ENCODE results near the gene TPM4.

The TPM4 gene

GRCh38 chr19:16040642-16041041 is 35.7 kb upstream of the TPM4 start:
- DNase-seq (ENCODE audit: low read depth, low spot score): no peak

GRCh38 chr19:16041299-16041990 is 34.9 kb upstream of the TPM4 start:
- H3K4me3 ChIP-seq (ENCODE audit: low read length): peak overlapping the region; percentile 37
- DNase-seq (ENCODE audit: low read depth, low spot score): peak; percentile 34

More at GRCh38 chr19:16040642-16041041, 35.7 kb upstream of the TPM4 start:
- no peak overlapping the region for H3K4me3 ChIP-seq (ENCODE audit: low read length)

GRCh38 chr19:16041991-16042386 is 34.3 kb upstream of the TPM4 start:
- H3K4me3 ChIP-seq (ENCODE audit: low read length): peak overlapping the region; percentile 37
- no peak for DNase-seq (ENCODE audit: low read depth, low spot score)

GRCh38 chr19:16042533-16043085 is 33.7 kb upstream of the TPM4 start:
- H3K4me3 ChIP-seq (ENCODE audit: low read length): no peak overlapping the region
- no peak for DNase-seq (ENCODE audit: low read depth, low spot score)

- H3K4me3 ChIP-seq (ENCODE audit: low read length): no peak overlapping the region
- DNase-seq (ENCODE audit: low read depth, low spot score): no peak
Observed at GRCh38 chr19:16043156-16043757, 33.0 kb upstream of the TPM4 start.

- no peak for DNase-seq (ENCODE audit: low read depth, low spot score)
- no peak overlapping the region for H3K4me3 ChIP-seq (ENCODE audit: low read length)
Observed at GRCh38 chr19:16044746-16045145, 31.5 kb upstream of the TPM4 start.

GRCh38 chr19:16045171-16045570 is 31.1 kb upstream of the TPM4 start:
- no peak overlapping the region for H3K4me3 ChIP-seq (ENCODE audit: low read length)
- no peak for DNase-seq (ENCODE audit: low read depth, low spot score)

GRCh38 chr19:16045893-16046292 is 30.4 kb upstream of the TPM4 start:
- DNase-seq (ENCODE audit: low read depth, low spot score): no peak
- no peak overlapping the region for H3K4me3 ChIP-seq (ENCODE audit: low read length)

- H3K4me3 ChIP-seq (ENCODE audit: low read length): no peak overlapping the region
Observed at GRCh38 chr19:16048583-16048982, 27.7 kb upstream of the TPM4 start.

GRCh38 chr19:16051254-16052025 is 24.9 kb upstream of the TPM4 start:
- H3K4me3 ChIP-seq (ENCODE audit: low read length): no peak overlapping the region
- DNase-seq (ENCODE audit: low read depth, low spot score): peak; percentile 79

More at GRCh38 chr19:16048583-16048982, 27.7 kb upstream of the TPM4 start:
- DNase-seq (ENCODE audit: low read depth, low spot score): no peak

GRCh38 chr19:16052353-16052752 is 23.9 kb upstream of the TPM4 start:
- DNase-seq (ENCODE audit: low read depth, low spot score): no peak
- no peak overlapping the region for H3K4me3 ChIP-seq (ENCODE audit: low read length)

GRCh38 chr19:16057062-16057461 is 19.2 kb upstream of the TPM4 start:
- no peak for DNase-seq (ENCODE audit: low read depth, low spot score)
- no peak overlapping the region for H3K4me3 ChIP-seq (ENCODE audit: low read length)

GRCh38 chr19:16060294-16060693 is 16.0 kb upstream of the TPM4 start:
- DNase-seq (ENCODE audit: low read depth, low spot score): no peak
- no peak overlapping the region for H3K4me3 ChIP-seq (ENCODE audit: low read length)

GRCh38 chr19:16061943-16062342 is 14.4 kb upstream of the TPM4 start:
- H3K4me3 ChIP-seq (ENCODE audit: low read length): no peak overlapping the region
- peak; percentile 68 for DNase-seq (ENCODE audit: low read depth, low spot score)

GRCh38 chr19:16062789-16063188 is 13.5 kb upstream of the TPM4 start:
- no peak for DNase-seq (ENCODE audit: low read depth, low spot score)
- no peak overlapping the region for H3K4me3 ChIP-seq (ENCODE audit: low read length)

- no peak overlapping the region for H3K4me3 ChIP-seq (ENCODE audit: low read length)
- no peak for DNase-seq (ENCODE audit: low read depth, low spot score)
Observed at GRCh38 chr19:16064209-16064889, 11.9 kb upstream of the TPM4 start.

GRCh38 chr19:16066611-16067104 is 9.6 kb upstream of the TPM4 start:
- DNase-seq (ENCODE audit: low read depth, low spot score): peak; percentile 58
- H3K4me3 ChIP-seq (ENCODE audit: low read length): no peak overlapping the region

- no peak for DNase-seq (ENCODE audit: low read depth, low spot score)
Observed at GRCh38 chr19:16067205-16067938, 8.9 kb upstream of the TPM4 start.

More at GRCh38 chr19:16067205-16067938, 8.9 kb upstream of the TPM4 start:
- H3K4me3 ChIP-seq (ENCODE audit: low read length): no peak overlapping the region
